OCI-LY7 (cell line): ENCODE measurements around the gene FCGR2B.

Source experiments
- CTCF ChIP-seq: fragments of 200-600 bp; sonication (generic); conservative IDR thresholded peaks from 2 replicates; pipeline ENCODE4 v1.5.1; 2014; ENCODE audit warnings: mild to moderate bottlenecking, antibody characterized with exemption, low read length, moderate library complexity, mixed read lengths
- EZH2phosphoT487 ChIP-seq: fragments of 200-600 bp; sonication (generic); IDR thresholded peaks from 2 replicates; pipeline ENCODE4 v1.6.1; 2018; ENCODE audit warnings: low read depth, borderline replicate concordance, mild to moderate bottlenecking, mixed run types, antibody characterized with exemption, low read length, moderate library complexity, mixed read lengths

DNA sequence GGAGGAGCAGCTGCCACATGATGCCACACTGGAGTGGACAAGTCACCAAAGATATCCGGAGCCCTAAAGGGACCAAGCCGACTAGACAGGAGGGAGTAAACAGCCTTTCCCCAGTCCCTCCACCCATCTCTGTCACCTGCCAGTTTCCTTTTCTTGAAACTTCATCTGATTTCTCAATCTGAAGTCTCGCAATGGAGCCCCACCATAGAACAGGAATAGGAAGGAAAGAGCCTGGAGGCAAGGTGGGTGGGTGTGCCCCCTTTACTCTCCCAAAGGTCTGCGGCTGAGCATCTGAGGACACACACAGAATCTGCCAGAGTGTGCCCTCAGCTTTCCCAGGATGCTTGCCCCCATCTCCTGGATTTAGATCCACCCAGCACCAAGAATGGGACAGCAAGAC is 31.9 kb upstream of the FCGR2B start, which contains the start of gene FCGR3B:
- TF ChIP-seq CTCF: no peak
- no peak for TF ChIP-seq EZH2phosphoT487
